Nephron progenitor cell (in vitro differentiated cells): ENCODE data around the gene SLC1A7.

Source experiments
- DNase-seq: peaks from one replicate; pipeline ENCODE4 v3.0.0; 2021
- H3K27ac Mint-ChIP-seq: 2 replicates; pipeline ENCODE4 v1.8.0; 2021; ENCODE audit warnings: mild to moderate bottlenecking, moderate library complexity, mixed read lengths
- H3K27me3 Mint-ChIP-seq: 2 replicates; pipeline ENCODE4 v1.8.0; 2021; ENCODE audit warnings: mild to moderate bottlenecking, low read depth, mixed read lengths; ENCODE audit not compliant: poor library complexity
- H3K36me3 Mint-ChIP-seq: 2 replicates; pipeline ENCODE4 v1.8.0; 2021; ENCODE audit warnings: low read depth, mixed read lengths
- H3K4me1 Mint-ChIP-seq: 2 replicates; pipeline ENCODE4 v1.8.0; 2021; ENCODE audit warnings: mixed read lengths
- H3K4me3 Mint-ChIP-seq: 2 replicates; pipeline ENCODE4 v1.8.0; 2021; ENCODE audit warnings: mild to moderate bottlenecking, moderate library complexity, mixed read lengths
- H3K9me3 Mint-ChIP-seq: 2 replicates; pipeline ENCODE4 v1.8.0; 2021; ENCODE audit warnings: mild to moderate bottlenecking, moderate library complexity, mixed read lengths
- CTCF ChIP-seq: fragments of 200-600 bp; sonication (generic); IDR thresholded peaks from 2 replicates; pipeline ENCODE4 v1.5.0; 2021; ENCODE audit warnings: antibody characterized with exemption

SLC1A7 gene

DNA sequence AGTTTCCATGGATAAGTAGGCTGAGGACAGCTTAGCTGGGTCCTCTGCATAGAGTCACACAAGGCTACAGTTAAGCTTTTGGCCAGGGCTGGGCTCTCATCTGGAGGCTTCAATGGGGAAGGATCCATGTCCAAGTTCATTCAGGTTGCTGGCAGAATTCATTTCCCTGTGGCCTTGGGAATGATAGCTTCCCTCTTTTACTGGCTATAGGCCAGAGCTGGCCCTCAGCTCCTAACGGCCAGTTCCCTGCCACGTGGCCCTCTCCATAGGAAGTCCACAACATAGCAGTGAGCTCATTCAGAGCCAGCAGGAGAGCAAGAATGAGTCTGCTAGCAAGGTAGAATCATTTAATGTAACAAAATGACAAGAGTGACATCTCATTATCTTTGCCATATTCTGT, 95.5 kb downstream of the SLC1A7 start:
- no peak for TF ChIP-seq CTCF
- DNase-seq, result no peak
- H3K9me3 Mint-ChIP-seq, result no peaks in the 10 kb centered on the region
- no peaks in the 10 kb centered on the region for H3K36me3 Mint-ChIP-seq
- no peak overlapping the region for H3K4me3 Mint-ChIP-seq
- H3K27me3 Mint-ChIP-seq, result no peaks in the 10 kb centered on the region
- no peaks in the 10 kb centered on the region for H3K4me1 Mint-ChIP-seq
- H3K27ac Mint-ChIP-seq, result no peak overlapping the region

GRCh38 chr1:53044926-53045325, 97.5 kb downstream of the SLC1A7 start:
- no peak overlapping the region for H3K27ac Mint-ChIP-seq
- peaks cover 3% of the 10 kb centered on the region for H3K4me1 Mint-ChIP-seq
- TF ChIP-seq CTCF, result no peak
- peaks cover 3% of the 10 kb centered on the region for H3K27me3 Mint-ChIP-seq
- H3K9me3 Mint-ChIP-seq, result no peaks in the 10 kb centered on the region
- peaks cover 9% of the 10 kb centered on the region for H3K36me3 Mint-ChIP-seq
- no peak overlapping the region for H3K4me3 Mint-ChIP-seq
- no peak for DNase-seq

- peaks cover 3% of the 10 kb centered on the region for H3K27me3 Mint-ChIP-seq
- DNase-seq, result no peak
- TF ChIP-seq CTCF, result no peak
- no peak overlapping the region for H3K4me3 Mint-ChIP-seq
- no peak overlapping the region for H3K27ac Mint-ChIP-seq
- H3K36me3 Mint-ChIP-seq, result peaks cover 17% of the 10 kb centered on the region
- H3K4me1 Mint-ChIP-seq, result peaks cover 3% of the 10 kb centered on the region
- H3K9me3 Mint-ChIP-seq, result no peaks in the 10 kb centered on the region
Observed at GRCh38 chr1:53043271-53043670, 99.2 kb downstream of the SLC1A7 start.

DNA sequence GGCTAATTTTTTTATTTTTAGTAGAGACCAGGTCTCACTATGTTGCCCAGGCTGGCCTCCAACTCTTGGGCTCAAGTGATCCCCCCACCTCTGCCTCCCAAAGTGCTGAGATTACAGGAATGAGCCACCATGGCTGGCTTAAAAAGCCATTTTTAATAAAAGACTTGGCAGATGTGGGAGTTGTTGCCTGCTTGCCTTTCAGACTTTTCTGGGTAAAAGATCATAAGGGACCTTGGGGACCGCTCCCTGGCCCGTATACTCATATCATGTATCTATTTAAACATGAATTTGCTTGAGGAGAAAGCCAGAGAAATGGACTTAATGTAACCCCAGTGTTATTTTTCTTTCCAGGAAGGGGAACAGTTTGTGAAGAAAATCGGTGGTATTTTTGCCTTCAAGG, 103.9 kb downstream of the SLC1A7 start:
- TF ChIP-seq CTCF, result no peak
- H3K27me3 Mint-ChIP-seq, result peaks cover 3% of the 10 kb centered on the region
- DNase-seq, result no peak
- H3K4me3 Mint-ChIP-seq, result no peak overlapping the region
- peaks cover 3% of the 10 kb centered on the region for H3K4me1 Mint-ChIP-seq
- no peak overlapping the region for H3K27ac Mint-ChIP-seq
- H3K9me3 Mint-ChIP-seq, result no peaks in the 10 kb centered on the region
- H3K36me3 Mint-ChIP-seq, result peaks cover 23% of the 10 kb centered on the region
